GM19372 (cell line): ENCODE data around the gene RABL6.
A peak's percentile ranks its signal among the peaks of the same experiment; 100 is the strongest.

Experiments used
- ATAC-seq: cut with Tn5 transposase; IDR thresholded peaks from one replicate; pipeline ENCODE4 v1.9.1; 2021; ENCODE audit warnings: mild to moderate bottlenecking, low read depth, moderate library complexity; ENCODE audit not compliant: unreplicated experiment

Gene RABL6

GRCh38 chr9:136854113-136854841, 46.5 kb downstream of the RABL6 start:
- no peak for ATAC-seq

DNA sequence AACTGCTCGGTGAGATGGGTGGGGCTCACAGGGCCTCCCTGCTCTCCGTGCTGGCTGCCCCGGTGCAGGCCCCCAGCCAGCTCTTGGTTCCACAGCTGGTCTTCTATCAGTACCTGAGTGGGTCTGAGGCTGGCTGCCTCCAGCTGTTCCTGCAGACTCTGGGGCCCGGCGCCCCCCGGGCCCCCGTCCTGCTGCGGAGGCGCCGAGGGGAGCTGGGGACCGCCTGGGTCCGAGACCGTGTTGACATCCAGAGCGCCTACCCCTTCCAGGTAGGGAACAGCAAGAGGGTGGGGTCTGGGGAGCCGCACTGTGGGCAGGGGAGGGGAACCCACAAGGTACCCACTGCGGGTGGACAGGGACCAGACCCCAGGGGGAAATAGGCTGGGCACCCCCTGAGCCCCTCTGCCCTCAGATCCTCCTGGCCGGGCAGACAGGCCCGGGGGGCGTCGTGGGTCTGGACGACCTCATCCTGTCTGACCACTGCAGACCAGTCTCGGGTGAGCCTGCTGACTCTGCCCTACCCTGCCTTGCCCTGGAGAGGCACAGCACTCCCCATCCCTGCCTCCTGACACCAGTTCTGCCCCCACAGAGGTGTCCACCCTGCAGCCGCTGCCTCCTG, 47.2 kb downstream of the RABL6 start:
- ATAC-seq, result no peak

- no peak for ATAC-seq
These were observed 47.8 kb downstream of the RABL6 start for GRCh38 chr9:136855461-136856078.

- ATAC-seq, result no peak
These were observed 48.3 kb downstream of the RABL6 start for GRCh38 chr9:136856079-136856476.

DNA sequence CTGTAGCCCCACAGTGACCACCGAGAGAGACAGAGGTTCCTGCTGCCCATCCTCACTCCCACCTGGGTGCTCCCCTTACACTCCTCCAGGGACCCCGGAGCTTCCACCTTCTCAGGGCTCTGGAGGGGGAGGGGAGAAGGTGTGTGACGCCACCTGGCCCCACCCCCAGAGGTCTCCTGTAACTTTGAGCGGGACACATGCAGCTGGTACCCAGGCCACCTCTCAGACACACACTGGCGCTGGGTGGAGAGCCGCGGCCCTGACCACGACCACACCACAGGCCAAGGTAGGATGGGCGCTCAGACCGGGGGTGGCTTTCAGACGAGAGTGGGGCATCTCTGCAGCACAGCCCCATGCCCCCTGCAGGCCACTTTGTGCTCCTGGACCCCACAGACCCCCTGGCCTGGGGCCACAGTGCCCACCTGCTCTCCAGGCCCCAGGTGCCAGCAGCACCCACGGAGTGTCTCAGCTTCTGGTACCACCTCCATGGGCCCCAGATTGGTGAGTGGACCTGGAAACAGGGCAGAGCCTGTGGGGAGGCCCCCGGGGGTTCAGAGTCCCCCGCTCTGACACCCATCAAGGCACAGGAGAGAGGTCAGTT, 48.9 kb downstream of the RABL6 start:
- no peak for ATAC-seq

GRCh38 chr9:136857166-136857565, 49.4 kb downstream of the RABL6 start:
- no peak for ATAC-seq

DNA sequence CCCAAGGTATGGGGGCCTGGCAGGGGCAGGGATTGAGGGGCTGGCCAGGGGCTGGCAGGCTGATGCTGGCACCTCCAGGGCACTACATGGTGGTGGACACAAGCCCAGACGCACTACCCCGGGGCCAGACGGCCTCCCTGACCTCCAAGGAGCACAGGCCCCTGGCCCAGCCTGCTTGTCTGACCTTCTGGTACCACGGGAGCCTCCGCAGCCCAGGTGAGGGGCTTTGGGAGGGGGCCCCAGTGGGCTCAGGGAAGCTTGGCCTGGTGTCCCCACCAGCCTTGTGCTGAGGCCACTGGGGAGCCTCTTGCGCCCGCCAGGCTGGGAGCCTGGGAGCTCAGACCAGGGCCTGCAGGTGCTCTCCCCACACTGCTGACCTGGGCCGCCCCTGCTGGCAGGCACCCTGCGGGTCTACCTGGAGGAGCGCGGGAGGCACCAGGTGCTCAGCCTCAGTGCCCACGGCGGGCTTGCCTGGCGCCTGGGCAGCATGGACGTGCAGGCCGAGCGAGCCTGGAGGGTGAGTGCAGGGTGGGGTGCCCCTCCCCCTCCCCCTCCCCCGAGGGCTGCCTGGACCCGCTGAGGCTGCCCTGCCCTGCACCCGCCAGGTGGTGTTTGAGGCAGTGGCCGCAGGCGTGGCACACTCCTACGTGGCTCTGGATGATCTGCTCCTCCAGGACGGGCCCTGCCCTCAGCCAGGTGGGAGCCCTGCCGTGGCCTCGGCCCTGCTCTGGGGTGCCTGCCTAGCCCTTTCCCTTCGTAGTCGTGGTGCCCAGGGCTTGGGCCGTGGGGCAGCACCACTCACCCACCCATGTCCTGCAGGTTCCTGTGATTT, 50.0 kb downstream of the RABL6 start:
- no peak for ATAC-seq

- no peak for ATAC-seq
These were observed 50.7 kb downstream of the RABL6 start for GRCh38 chr9:136858452-136858843.

GRCh38 chr9:136858844-136859757, 51.4 kb downstream of the RABL6 start:
- ATAC-seq, result no peak

DNA sequence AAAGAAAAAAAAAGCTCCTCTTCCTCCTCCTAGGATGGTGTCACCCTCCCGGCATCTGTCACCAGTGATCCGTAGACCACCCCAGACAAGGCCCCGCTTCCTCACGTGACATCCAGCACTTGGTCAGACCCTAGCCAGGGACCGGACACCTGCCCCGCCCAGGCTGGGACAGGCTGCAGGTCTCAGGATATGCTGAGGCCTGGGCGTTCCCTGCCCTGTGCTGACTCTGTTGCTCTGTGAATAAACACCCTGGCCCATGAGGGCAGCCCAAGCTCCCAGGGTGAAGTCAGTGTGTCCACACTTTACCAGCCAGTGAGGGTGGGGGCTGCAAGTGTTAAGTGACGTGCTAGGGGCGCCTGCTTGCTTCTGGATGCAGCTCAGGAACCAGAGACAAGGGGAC, 52.8 kb downstream of the RABL6 start:
- no peak for ATAC-seq

DNA sequence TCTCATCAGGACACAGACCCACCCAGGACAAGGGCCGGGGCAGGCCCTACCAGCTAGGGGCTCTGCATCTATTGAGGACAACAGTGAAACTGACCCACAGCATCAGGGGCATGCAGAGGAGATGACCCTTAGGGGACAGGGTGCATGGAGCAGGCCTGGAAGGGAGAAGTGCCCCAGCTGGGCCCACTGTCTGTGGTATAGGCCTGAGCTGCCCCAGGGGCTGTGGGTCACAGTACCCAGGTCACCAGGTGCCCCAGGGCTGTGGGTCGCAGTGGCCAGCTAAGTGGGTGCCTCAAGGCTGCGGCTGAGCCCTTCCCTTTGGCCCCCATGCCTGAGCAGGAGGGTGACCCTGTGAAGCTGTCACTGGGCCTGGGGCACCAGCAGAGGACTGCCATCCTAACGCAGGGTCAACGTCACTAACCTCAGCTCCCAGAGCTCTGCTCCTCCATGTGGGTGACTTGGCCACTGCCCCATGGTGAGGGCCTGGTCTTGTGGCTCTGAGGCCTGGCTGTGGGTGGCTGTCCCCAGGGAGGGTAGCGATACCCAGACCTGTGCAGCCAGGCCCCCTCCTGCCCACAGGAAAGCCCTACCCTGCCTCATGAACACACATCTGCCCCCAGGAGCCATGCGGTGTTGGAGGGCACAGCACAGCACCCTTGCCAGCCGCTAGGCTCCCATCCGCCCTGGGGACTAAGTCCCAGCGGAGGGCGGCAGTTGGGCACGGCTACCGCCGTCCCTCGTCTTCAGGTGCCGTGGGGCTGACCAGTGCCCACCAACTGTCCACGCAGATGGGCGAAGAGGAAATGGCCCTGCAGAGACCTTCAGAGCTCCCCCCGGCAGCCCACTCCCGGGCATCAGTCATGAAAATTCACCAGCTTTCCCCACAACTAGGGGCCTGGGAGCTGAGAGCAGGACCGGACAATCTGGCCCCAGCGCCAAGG, 53.5 kb downstream of the RABL6 start:
- no peak for ATAC-seq

GRCh38 chr9:136861874-136862457, 54.2 kb downstream of the RABL6 start:
- no peak for ATAC-seq

- no peak for ATAC-seq
These were observed 55.3 kb downstream of the RABL6 start for GRCh38 chr9:136862849-136863622.

- no peak for ATAC-seq
These were observed 56.0 kb downstream of the RABL6 start for GRCh38 chr9:136863623-136864273.

GRCh38 chr9:136865041-136865767, 57.5 kb downstream of the RABL6 start:
- ATAC-seq, result no peak

GRCh38 chr9:136865768-136866103, 58.0 kb downstream of the RABL6 start:
- ATAC-seq, result peak; percentile 15
